Liver (tissue), 3 donors: Measurements from ENCODE around the gene DENND6A.

Experiments used
- TF ChIP-seq, protein P1 (sequence below): fragments of 150-350 bp; IDR thresholded peaks from 2 replicates; pipeline ENCODE4 v1.5.1; 2017; ENCODE audit warnings: improper control_type of control experiment, low read depth, low read length; ENCODE audit not compliant: missing input control
- TF ChIP-seq, protein P2 (sequence below): IDR thresholded peaks from 2 replicates; pipeline ENCODE4 v1.6.1; 2016; ENCODE audit warnings: antibody characterized with exemption
- donor health status: healthy.
- donor health status: healthy.

DNA sequence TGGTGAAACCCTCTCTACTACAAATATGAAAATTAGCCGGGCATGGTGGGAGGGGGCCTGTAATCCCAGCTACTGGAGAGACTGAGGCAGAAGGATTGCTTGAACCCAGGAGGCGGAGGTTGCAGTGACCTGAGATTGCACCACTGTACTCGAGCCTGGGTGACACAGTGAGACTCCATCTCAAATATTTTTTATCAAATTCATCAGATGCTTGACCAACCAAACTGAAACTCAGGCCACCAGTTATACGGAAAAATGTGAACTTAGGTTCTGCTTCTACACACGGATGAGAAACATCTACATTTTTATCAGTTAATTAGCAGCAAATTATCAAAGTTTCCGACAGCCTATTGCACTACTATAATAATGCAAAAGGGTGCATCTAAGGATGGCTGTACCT is 100.6 kb downstream of the DENND6A start:
- TF ChIP-seq, protein P1, sequence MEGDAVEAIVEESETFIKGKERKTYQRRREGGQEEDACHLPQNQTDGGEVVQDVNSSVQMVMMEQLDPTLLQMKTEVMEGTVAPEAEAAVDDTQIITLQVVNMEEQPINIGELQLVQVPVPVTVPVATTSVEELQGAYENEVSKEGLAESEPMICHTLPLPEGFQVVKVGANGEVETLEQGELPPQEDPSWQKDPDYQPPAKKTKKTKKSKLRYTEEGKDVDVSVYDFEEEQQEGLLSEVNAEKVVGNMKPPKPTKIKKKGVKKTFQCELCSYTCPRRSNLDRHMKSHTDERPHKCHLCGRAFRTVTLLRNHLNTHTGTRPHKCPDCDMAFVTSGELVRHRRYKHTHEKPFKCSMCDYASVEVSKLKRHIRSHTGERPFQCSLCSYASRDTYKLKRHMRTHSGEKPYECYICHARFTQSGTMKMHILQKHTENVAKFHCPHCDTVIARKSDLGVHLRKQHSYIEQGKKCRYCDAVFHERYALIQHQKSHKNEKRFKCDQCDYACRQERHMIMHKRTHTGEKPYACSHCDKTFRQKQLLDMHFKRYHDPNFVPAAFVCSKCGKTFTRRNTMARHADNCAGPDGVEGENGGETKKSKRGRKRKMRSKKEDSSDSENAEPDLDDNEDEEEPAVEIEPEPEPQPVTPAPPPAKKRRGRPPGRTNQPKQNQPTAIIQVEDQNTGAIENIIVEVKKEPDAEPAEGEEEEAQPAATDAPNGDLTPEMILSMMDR = no peak
- TF ChIP-seq, protein P2, sequence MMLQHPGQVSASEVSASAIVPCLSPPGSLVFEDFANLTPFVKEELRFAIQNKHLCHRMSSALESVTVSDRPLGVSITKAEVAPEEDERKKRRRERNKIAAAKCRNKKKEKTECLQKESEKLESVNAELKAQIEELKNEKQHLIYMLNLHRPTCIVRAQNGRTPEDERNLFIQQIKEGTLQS = no peak
